Measurements from ENCODE around the gene PKM.

- TF ChIP-seq CTCF (conservative IDR thresholded peaks at IDR 0.05 in 1 of 2, IDR thresholded peaks at IDR 0.05 in 1 of 2; ENCODE audit: low read depth in 1 of 2, low read length in 2 of 2) (no peak), EZH2 (IDR thresholded peaks at IDR 0.05; ENCODE audit: low read length, missing control alignments) (no peak)
These were observed 67.3 kb downstream of the PKM start for GRCh38 chr15:72163719-72164118.
